Astrocyte (in vitro differentiated cells and primary cell): Measurements from ENCODE around the gene TREX2. TPM values are rescaled to one million over a fixed set of nuclear protein-coding genes. Genes with fewer than 3 reads are reported as not detected.

Source experiments
- DNase-seq: peaks from one replicate; pipeline ENCODE4 v3.0.0-alpha.2; 2010; ENCODE audit warnings: low read depth
- FAIRE-seq: peaks from 2 replicates; lab custom pipeline; 2011; peaks lifted over from hg19 to GRCh38; lab: Jason Lieb, UNC
- H2AFZ ChIP-seq: 2 replicates; pipeline ENCODE4 v1.6.0; 2012; ENCODE audit warnings: low read depth, low read length, inconsistent platforms
- H3K27ac ChIP-seq: 2 replicates; pipeline ENCODE4 v1.5.1; 2011; ENCODE audit warnings: low read depth, low read length, inconsistent platforms
- H3K27me3 ChIP-seq: 2 replicates; pipeline ENCODE4 v1.6.0; 2011; ENCODE audit warnings: low read length, inconsistent platforms; ENCODE audit not compliant: insufficient read depth
- H3K36me3 ChIP-seq: 2 replicates; pipeline ENCODE4 v1.5.1; 2011; ENCODE audit warnings: low read length, inconsistent platforms; ENCODE audit not compliant: insufficient read depth
- H3K4me1 ChIP-seq: 2 replicates; pipeline ENCODE4 v1.5.1; 2011; ENCODE audit warnings: low read length, inconsistent platforms; ENCODE audit not compliant: insufficient read depth
- H3K4me2 ChIP-seq: 2 replicates; pipeline ENCODE4 v1.6.0; 2012; ENCODE audit warnings: low read length, inconsistent platforms
- H3K4me3 ChIP-seq: 2 replicates; pipeline ENCODE4 v1.5.1; 2011; ENCODE audit warnings: low read depth, mild to moderate bottlenecking, low read length, inconsistent platforms; ENCODE audit not compliant: insufficient read depth
- H3K79me2 ChIP-seq: 2 replicates; pipeline ENCODE4 v1.6.0; 2012; ENCODE audit warnings: mild to moderate bottlenecking, low read length, inconsistent platforms; ENCODE audit not compliant: insufficient read depth
- H3K9ac ChIP-seq: 2 replicates; pipeline ENCODE4 v1.6.0; 2012; ENCODE audit warnings: mild to moderate bottlenecking, low read length, inconsistent platforms
- H3K9me3 ChIP-seq: 2 replicates; pipeline ENCODE4 v1.5.1; 2012; ENCODE audit warnings: low read depth, mild to moderate bottlenecking, low read length, inconsistent platforms; ENCODE audit not compliant: insufficient read depth
- H4K20me1 ChIP-seq: 2 replicates; pipeline ENCODE4 v1.6.0; 2012; ENCODE audit warnings: low read length, inconsistent platforms; ENCODE audit not compliant: insufficient read depth
- H3K27ac Mint-ChIP-seq: one replicate; pipeline ENCODE4 v1.8.0; 2021; ENCODE audit warnings: mild to moderate bottlenecking, mixed read lengths; ENCODE audit not compliant: unreplicated experiment
- H3K27me3 Mint-ChIP-seq: one replicate; pipeline ENCODE4 v1.8.0; 2021; ENCODE audit warnings: low read depth, mixed read lengths; ENCODE audit not compliant: unreplicated experiment
- H3K36me3 Mint-ChIP-seq: one replicate; pipeline ENCODE4 v1.8.0; 2021; ENCODE audit warnings: low read depth, mixed read lengths; ENCODE audit not compliant: unreplicated experiment
- H3K4me1 Mint-ChIP-seq: one replicate; pipeline ENCODE4 v1.8.0; 2021; ENCODE audit warnings: low read depth, mixed read lengths; ENCODE audit not compliant: unreplicated experiment
- H3K4me3 Mint-ChIP-seq: one replicate; pipeline ENCODE4 v1.8.0; 2021; ENCODE audit warnings: mild to moderate bottlenecking, moderate library complexity, mixed read lengths; ENCODE audit not compliant: unreplicated experiment
- H3K9me3 Mint-ChIP-seq: one replicate; pipeline ENCODE4 v1.8.0; 2021; ENCODE audit warnings: mild to moderate bottlenecking, mixed read lengths; ENCODE audit not compliant: unreplicated experiment
- EZH2 ChIP-seq: IDR thresholded peaks from 2 replicates; pipeline ENCODE4 v1.6.1; 2012; ENCODE audit warnings: mild to moderate bottlenecking, low read length, inconsistent platforms; ENCODE audit not compliant: insufficient read depth
- total RNA-seq: library from RNA; stranded (reverse); gene quantifications from 2 replicates; pipeline ENCODE4 v1.2.1, GENCODE V29; 2021
- TF ChIP-seq, protein P1 (sequence below): IDR thresholded peaks from 2 replicates; pipeline ENCODE4 v1.5.1; 2011; ENCODE audit warnings: low read depth, mild to moderate bottlenecking, inconsistent platforms, low read length, moderate library complexity; ENCODE audit not compliant: insufficient read depth

The TREX2 gene
- total RNA-seq, 1 donor from 2014 or later: 0.36 TPM

DNA sequence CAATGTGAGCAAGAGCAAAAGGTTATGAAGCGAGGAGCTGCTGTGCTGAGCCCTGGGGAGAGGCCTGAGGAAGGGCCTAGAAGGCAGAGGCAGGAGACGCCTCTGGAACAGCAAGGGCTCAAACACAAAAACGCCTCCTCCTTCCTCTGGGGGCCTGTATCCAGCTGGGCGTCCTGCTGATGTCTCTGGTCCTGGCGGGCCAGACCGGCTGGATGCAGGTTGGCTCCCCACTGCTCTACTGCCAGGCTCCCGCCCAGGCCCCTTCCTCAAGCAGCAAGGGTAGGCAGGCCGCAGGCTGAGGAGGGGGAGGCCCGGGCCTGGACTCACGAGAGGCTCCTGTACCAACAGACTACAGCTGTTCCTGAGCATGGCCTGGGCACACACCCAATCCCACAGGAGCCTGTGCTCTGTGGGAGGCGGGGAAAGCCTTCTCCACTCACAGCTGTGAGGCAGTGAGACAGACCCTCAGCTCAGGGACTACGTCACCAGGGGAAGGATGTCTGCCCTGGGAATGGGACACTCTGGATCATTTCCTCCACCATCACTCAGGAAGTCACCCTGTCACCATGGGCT, 22.2 kb upstream of the TREX2 start:
- no peaks in the 10 kb centered on the region for H3K9me3 ChIP-seq
- H3K27me3 ChIP-seq: no peaks in the 10 kb centered on the region
- Mint-ChIP-seq H3K27ac (no peak overlapping the region), H3K36me3 (no peaks in the 10 kb centered on the region), H3K9me3 (no peaks in the 10 kb centered on the region), H3K4me3 (no peak overlapping the region), H3K27me3 (no peaks in the 10 kb centered on the region), H3K4me1 (peaks cover 4% of the 10 kb centered on the region)
- DNase-seq (no peak), FAIRE-seq (no peak)
- H3K4me1 ChIP-seq: peaks cover 11% of the 10 kb centered on the region
- no peak overlapping the region for H3K4me2 ChIP-seq
- no peak overlapping the region for H2AFZ ChIP-seq
- H4K20me1 ChIP-seq: no peaks in the 10 kb centered on the region
- H3K36me3 ChIP-seq: no peaks in the 10 kb centered on the region
- no peak overlapping the region for H3K4me3 ChIP-seq
- no peak overlapping the region for H3K27ac ChIP-seq
- no peak overlapping the region for H3K9ac ChIP-seq
- TF ChIP-seq, protein P1, sequence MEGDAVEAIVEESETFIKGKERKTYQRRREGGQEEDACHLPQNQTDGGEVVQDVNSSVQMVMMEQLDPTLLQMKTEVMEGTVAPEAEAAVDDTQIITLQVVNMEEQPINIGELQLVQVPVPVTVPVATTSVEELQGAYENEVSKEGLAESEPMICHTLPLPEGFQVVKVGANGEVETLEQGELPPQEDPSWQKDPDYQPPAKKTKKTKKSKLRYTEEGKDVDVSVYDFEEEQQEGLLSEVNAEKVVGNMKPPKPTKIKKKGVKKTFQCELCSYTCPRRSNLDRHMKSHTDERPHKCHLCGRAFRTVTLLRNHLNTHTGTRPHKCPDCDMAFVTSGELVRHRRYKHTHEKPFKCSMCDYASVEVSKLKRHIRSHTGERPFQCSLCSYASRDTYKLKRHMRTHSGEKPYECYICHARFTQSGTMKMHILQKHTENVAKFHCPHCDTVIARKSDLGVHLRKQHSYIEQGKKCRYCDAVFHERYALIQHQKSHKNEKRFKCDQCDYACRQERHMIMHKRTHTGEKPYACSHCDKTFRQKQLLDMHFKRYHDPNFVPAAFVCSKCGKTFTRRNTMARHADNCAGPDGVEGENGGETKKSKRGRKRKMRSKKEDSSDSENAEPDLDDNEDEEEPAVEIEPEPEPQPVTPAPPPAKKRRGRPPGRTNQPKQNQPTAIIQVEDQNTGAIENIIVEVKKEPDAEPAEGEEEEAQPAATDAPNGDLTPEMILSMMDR: no peak
- TF ChIP-seq EZH2: no peak
- peaks cover 10% of the 10 kb centered on the region for H3K79me2 ChIP-seq

DNA sequence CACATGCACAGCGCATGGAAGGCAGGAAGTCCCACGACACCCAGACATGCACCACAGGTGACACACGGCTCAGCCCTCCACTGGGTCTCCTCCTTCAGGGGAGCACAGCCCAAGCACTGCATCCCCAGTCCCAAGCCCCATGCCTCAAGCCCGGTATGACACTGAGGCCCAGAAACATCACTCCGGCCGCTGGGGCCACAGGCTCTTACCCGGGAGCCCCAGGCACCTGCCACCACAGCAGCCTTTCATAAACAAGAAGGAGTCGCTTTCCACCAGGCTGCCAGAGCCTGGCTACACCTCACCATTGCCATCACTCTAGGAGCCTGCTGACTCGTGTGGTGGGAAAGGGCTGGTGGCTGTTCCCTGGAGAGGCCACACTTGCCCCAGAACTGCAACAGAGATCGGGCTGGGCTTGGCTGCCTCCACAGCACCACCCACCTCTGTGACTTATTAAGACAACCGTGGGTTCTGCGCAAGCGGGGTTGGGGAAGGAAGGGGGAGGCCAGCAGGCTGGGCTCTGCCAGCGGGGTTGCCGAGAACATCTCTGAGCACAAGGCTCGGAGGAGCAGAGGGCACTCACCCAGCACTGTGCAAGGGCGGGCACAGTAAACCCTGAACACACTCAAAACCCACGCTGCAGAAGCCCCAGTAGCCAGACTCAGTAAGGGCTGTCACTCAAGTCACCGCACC, 20.0 kb upstream of the TREX2 start:
- Mint-ChIP-seq H3K4me1 (peaks cover 1% of the 10 kb centered on the region), H3K9me3 (no peaks in the 10 kb centered on the region), H3K36me3 (no peaks in the 10 kb centered on the region), H3K27ac (no peak overlapping the region), H3K27me3 (no peaks in the 10 kb centered on the region), H3K4me3 (no peak overlapping the region)
- Histone ChIP-seq H4K20me1 (no peaks in the 10 kb centered on the region), H3K27ac (no peak overlapping the region), H3K4me3 (no peak overlapping the region), H3K4me1 (peaks cover 4% of the 10 kb centered on the region), H3K9me3 (no peaks in the 10 kb centered on the region), H3K27me3 (no peaks in the 10 kb centered on the region), H3K4me2 (no peak overlapping the region), H2AFZ (no peak overlapping the region), H3K36me3 (no peaks in the 10 kb centered on the region), H3K9ac (no peak overlapping the region), H3K79me2 (peaks cover 10% of the 10 kb centered on the region)
- DNase-seq (no peak), FAIRE-seq (no peak)
- TF ChIP-seq, protein P1: no peak
- TF ChIP-seq EZH2: no peak

DNA sequence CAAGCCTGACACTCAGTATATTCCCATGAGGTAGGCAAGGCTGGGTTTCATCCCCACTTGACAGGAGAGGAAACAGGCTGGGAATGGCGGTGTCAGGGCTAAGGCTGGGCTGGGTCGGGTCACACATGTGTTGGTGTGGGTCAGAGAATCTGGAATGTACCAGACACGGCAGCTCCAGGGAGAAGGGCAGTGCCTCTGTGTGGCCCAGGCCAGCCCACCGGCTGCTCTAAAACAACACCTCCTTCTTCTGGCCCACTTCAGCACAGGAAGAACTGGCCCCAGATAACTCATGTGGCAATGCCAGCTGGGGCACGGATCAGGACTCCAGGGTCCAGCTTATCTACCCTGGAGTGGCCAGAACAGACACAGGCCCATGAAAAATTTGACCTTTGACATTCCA, 18.3 kb upstream of the TREX2 start:
- H3K4me3 Mint-ChIP-seq: no peak overlapping the region
- H2AFZ ChIP-seq: no peak overlapping the region
- no peak overlapping the region for H3K4me3 ChIP-seq
- peaks cover 13% of the 10 kb centered on the region for H3K4me1 Mint-ChIP-seq
- H3K27ac Mint-ChIP-seq: no peak overlapping the region
- no peak overlapping the region for H3K27ac ChIP-seq
- H4K20me1 ChIP-seq: no peaks in the 10 kb centered on the region
- peaks cover 14% of the 10 kb centered on the region for H3K4me1 ChIP-seq
- TF ChIP-seq, protein P1: no peak
- no peak for TF ChIP-seq EZH2
- H3K27me3 ChIP-seq: no peaks in the 10 kb centered on the region
- H3K36me3 Mint-ChIP-seq: no peaks in the 10 kb centered on the region
- peaks cover 8% of the 10 kb centered on the region for H3K79me2 ChIP-seq
- no peak for FAIRE-seq
- DNase-seq: no peak
- H3K9ac ChIP-seq: no peak overlapping the region
- H3K4me2 ChIP-seq: no peak overlapping the region
- H3K27me3 Mint-ChIP-seq: no peaks in the 10 kb centered on the region
- H3K9me3 ChIP-seq: no peaks in the 10 kb centered on the region
- H3K36me3 ChIP-seq: no peaks in the 10 kb centered on the region
- no peaks in the 10 kb centered on the region for H3K9me3 Mint-ChIP-seq
